Tongue (tissue), 2 donors: ENCODE results near the gene GALNTL6. TPM values are rescaled to one million over a fixed set of nuclear protein-coding genes. Genes with fewer than 3 reads are reported as not detected.
A peak's percentile ranks its signal among the peaks of the same experiment; 100 is the strongest.
"Not testable (repeated sequence)": the region's sequence is repeated elsewhere in the genome, so short reads cannot be mapped to it uniquely, and the experiment has no call there.

ENCODE experiments used
- DNase-seq: peaks from one replicate; pipeline ENCODE4 v3.0.0-alpha.2; 2015
- total RNA-seq: library from RNA; depleted of rRNA; stranded (reverse); fragments of >200 nt; gene quantifications from one replicate; pipeline ENCODE4 v1.2.3, GENCODE V29; 2014

Gene GALNTL6
- total RNA-seq, 1 donor from 2014 or later = 0.62 TPM

DNA sequence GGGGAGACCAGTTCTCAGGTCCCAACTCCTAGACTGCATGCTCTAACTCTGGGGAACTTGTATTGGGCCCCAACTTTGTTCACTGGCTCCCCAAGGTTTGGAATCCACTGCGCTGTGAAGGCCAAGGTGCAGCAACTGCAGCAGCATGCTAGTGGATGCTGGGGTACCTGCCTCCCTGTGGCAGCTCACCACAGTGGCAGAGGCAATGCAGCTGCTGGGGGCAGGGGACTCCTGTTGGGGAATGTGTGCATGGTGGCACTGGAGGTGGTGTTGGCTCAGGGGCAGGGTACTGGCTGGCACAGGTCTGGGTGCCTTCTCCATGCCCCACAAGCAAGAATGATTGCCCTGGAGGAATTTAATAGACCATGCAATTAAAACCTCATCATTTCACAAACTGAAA, 862.0 kb downstream of the GALNTL6 start:
- DNase-seq = no peak

DNA sequence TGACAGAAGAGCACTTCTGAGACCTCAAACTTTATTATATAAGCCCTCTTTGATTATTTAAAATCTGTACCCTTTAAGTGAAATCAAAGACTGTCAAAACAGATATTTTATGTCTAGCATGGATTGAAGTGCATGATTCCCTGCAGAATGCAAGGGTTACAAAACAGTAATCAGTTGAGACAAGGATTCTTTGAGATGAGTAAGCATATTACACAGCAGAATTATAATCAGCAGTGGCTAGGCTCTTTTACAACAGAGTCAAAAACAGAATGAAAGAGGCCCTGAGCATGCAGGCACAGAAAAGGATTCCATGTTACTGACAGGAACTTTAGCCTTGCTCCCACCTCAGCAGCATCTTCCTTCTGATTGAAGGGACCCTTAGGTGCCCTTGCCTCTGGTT, 867.5 kb downstream of the GALNTL6 start:
- DNase-seq = no peak

DNA sequence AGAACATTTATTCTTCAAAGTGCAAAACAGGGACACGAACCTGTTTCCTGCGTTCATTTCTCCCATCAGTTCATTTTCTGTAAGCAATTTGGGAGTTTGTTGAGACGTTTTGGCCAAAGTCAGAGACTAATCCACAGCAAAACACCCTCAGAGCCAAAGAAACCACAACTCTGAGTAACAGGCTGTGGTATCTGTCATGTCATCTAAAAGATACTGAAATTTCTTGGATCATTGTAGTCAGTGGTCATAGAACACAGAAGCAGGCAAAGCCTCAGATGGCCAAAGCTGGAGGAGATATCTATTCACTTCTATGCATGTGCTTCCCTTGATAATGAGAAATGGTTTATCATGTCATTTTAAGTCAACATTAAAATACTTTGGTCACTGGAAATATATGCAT, 869.8 kb downstream of the GALNTL6 start:
- DNase-seq = no peak

DNA sequence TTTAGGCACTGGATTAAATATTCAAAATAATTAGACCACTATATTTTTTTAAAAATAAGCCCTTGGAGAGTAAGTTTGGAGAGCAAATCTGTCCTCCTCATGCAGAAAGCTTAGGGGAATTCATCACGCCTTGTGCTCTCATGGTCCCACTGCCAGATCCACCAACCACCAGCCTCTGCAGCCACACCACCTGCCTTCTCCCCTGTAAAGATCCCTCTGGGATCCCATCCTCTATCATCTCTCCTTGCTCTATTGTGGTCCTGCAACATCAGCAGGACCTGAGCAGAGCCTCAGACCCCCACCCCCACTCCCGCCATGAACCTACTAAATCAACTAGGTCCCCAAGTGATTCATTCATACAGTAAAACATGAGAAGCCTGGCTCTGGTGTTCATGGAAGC, 872.8 kb downstream of the GALNTL6 start:
- no peak for DNase-seq

DNA sequence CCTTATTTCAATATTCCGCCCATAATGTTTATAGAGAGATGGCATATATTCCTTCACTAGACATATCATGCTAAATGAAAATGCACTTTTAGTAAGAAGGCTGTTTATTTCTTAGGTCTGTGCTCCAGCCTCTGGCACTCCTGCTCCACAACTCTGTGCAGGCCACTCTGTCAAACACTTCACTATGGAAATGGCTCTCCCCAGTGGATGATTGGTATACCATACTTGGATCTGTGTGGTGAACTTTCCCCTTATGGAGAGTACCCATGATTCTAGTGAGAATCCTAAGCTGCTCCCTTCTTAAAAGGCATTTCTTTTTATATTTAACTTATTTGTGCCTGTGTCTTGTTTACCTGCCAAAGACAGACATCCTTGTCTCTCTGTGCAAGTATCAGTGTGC, 875.3 kb downstream of the GALNTL6 start:
- DNase-seq = no peak

DNA sequence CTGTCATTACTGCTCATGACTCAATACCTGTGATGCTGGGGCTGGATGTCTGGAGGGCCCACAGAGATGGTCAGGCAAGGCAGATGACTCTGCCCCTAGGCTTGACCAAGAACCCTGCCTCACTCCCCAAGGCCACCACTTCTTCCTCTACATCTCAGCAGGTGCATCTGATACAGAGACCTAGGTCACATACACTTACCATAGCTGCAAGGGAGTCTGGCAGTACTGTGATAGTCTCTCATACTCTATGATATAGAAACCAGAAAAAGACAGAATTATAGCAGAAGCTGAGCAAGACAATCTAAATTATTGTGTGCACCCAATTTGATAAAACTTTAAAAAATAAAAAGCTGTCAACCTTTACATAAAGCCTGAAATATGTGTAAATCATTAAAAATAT, 878.3 kb downstream of the GALNTL6 start:
- no peak for DNase-seq

DNA sequence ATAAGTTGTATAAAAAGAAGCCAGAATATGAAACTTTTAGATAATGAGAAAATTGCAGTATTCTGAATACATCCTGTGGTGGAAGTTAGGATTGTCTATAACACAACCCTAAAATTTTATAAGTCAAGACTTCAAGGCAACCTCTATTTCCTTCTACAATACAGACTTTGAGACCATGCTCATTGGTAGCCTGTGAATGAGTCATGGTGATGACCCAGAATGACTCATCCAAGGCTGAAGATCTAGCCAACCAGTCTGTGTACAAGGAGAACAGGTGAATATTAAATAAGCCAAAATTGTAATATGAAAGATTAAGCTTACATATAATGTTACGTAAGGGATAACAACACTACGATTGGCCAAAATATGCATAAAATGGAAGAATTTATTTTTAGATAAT, 879.5 kb downstream of the GALNTL6 start:
- DNase-seq = no peak

DNA sequence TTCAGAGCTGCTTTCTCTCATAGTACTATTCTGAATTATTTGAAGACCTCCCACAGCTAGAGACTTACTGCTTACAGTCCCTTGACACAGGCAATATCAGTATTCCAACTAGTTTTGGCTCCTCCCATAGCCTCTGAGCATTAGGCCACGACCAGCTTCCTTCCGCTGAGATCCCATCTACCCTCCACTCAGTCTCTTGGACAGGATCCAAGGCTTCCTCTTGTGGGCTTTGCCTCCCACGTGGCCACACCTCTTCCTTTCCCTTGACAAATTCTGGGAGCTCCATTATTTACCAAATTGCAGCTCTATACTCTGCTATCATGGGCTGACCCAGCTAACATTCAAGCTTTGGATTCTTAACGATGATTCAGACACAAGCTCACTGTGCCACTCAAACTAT, 885.1 kb downstream of the GALNTL6 start:
- DNase-seq = no peak

DNA sequence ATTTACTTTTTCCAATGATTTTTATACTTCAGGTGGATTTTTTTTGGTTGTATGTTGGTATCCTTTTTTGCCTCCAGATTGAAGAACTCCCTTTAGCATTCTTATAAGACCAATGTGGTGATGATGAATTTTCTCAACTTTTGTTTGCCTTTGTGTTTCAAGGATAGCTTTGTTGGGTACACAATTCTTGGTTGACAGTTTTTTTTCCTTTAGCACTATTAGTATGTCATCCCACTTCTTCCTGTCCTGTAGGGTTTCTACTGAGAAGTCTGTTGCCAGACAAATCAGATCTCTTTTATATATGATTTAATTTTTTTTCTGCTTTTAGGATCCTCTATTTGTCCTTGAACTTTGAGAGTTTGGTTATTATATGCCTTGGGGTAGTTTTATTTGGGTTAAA, 892.4 kb downstream of the GALNTL6 start:
- no peak for DNase-seq

DNA sequence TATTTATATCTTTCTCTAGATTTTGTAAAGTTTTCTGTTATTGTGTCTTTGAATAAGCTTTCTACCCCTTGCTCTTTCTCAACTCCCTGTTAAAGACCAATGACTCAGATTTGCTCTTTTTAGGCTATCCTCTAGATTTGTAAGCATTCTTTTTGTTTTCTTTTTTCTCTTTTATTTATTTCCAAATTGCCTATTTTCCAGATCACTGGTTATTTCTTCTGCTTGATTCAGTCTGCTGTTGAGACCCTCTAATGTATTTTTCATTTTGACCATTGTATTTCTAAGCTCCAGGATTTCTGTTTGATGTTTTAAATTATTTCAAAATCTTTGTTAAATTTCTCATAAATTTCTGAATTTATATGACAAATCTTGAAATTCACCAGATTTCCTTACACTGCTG, 892.8 kb downstream of the GALNTL6 start:
- no peak for DNase-seq

DNA sequence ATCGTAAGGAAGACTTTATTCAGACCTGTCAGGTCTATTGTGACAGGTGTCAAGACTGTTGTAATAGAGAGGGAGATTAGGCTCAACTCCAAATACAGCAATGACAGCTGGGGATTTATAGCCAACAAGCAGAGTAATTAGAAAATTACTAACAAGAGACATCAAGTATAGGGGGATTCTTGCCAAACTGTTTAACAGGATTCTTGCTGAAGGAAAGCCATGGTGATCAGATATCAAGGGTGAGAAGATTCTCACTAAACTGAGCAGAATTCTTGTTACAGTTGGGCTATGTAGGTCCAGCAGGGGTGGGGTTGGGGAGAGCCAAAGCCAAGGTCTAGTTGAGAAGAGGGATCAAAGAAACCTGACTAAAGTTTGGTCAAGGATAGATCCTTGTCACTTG, 894.4 kb downstream of the GALNTL6 start:
- peak; percentile 24 for DNase-seq

DNA sequence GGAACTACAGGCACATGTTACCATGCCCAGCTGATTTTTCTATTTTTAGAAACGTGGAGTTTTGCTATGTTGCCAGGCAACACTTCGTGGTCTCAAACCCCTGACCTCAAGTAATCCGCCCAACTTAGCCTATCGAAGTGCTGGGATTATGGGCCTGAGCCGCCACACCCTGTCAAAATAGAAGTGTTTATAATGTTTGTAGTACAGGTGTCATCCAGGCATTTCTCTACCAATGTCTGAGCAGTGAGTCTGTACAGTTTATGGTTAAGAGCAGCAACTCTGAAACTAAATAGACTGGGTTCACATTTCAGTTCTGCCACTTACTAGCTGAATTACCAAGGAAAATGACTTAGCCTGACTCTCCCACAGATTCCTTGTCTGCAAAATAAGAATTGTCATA, 895.0 kb downstream of the GALNTL6 start:
- DNase-seq = peak; percentile 4

DNA sequence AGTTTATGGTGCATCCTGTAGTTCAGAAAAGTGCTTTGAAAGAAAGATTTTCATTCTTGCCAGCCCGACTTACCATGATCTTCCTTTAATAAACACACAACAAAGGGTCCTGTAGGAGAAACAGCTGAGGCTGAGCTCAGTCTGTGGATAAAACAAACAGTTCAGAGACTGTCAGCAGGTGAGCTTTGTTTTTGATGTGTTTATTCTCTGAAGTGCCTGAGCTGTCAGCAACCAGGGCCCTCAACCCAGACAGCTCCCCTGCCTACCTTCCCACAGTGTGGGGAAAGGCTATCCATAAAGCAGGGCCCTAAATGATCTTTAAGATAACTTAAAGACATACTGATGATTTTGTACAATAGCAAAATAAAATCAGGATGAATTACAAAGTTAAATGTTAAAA, 896.2 kb downstream of the GALNTL6 start:
- DNase-seq = no peak

DNA sequence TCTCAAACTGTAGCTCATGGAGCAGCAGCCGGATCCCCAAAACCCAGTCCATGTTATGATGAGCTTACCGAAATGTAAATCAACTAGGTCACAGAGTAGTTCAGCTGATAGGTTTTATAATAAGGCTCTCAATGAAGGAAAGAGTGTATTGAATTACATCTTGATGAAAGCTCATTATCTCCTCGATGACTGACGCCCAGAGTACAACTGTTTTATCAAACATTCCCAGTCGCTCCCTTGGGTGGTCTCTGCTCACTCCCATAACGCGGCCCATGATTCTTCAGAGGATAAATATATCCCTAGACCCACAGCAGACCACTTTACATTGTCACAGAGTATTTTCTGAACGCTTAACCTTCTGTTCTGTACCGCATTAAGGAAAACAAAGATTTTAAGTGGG, 903.1 kb downstream of the GALNTL6 start:
- DNase-seq = peak; percentile 28

DNA sequence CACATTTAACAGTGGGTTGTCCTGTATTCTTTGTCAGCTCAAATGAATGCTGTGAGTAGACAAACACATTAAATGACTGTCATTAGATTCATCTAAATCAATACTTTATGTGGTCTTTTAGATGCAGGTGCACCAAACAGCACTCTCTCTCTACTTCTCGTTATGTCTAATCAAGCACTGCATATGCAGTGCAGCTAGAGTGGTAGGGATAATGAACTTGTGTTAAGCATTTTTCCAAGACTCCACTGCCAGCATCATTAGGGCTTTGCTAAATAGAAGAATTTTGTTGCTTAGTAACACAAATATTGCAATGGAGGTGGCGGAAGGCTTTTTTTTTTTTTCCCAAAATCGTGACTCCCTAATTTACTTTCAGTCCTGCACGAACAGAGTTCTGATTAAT, 908.5 kb downstream of the GALNTL6 start:
- DNase-seq = no peak

DNA sequence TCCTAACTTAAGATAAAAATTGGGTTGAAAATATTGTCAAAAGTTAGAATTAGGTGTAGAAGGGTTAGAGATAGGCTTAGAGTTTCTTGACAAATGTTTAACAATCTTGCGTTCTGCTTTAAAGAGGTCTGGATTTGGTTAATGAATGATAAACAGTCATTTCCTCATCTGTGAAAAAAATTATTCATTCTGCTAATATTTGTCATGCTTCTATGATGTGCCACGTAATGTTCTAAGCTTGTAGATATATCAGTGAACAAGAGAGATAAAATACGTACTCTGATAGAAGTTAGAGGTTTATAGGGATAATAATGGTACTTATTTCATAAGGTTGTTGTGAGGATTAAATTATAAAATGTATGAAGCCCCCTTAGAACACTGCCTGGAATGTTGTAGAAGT, 912.4 kb downstream of the GALNTL6 start:
- DNase-seq = no peak

DNA sequence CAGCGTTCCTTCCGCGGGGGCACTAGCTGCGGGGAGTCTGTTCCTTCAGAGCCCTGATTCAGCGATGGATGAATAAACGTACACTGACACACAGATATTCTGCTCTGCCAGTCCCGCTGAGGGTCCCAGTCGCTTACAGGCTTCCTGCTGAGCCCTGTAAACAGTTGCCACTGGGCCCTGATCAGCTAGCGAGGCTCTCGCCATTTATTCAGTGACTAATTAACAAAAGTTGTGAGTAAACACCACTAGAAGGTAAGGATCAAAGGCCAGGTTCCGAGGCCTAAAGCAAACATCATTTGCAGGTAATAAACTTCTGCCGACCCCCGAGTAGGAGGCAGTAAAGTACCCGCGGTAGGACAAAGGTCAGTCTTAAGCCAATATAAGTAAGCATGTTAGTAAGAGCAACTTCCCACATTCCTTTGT, 912.8 kb downstream of the GALNTL6 start:
- DNase-seq = no peak

DNA sequence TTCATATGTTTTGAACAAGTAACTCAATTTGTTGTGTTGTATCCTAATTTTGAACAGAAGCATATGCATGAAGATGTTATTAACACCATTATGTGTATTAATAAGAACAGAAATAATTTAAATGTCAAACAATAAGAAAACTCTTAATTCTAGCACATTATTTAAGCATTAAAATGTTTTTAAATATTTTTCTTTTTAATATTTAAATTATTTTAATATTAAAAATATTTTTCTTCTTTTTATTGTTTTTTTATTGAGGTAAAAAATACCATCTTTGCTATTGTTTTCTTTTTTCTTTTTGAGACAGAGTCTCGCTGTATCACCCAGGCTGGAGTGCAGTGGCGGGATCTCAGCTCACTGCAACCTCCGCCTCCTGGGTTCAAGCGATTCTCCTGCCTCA, 914.4 kb downstream of the GALNTL6 start:
- no peak for DNase-seq

DNA sequence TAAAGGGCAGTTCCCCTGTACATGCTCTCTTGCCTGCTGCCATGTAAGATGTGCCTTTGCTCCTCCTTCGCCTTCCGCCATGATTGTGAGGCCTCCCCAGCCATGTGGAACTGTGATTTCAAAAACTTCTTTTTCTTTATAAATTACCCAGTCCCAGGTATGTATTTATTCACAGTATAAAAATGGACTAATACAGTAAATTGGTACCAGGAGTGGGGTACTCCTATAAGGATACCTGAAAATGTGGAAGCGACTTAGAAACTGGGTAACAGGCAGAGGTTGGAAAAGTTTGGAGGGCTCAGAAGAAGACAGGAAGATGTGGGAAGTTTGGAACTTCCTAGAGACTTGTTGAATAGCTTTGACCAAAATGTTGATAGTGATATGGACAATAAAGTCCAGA, 920.4 kb downstream of the GALNTL6 start:
- DNase-seq = not testable (repeated sequence)

DNA sequence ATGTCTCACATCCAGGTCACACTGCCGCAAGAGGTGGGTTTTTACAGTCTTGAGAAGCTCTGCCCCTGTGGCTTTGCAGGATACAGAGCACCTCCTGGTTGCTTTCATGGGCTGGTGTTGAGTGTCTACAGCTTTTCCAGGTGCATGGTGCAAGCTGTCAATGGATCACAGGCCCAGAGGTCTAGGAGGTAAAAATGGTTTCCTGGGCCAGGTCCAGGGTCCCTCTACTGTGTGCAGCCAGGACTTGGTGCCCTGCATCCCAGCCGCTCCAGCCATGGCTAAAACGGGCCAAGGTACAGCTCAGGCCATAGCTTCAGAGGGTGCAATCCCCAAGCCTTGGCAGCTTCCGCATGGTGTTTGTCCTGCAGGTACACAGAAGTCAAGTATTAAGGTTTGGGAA, 921.4 kb downstream of the GALNTL6 start:
- DNase-seq = no peak

DNA sequence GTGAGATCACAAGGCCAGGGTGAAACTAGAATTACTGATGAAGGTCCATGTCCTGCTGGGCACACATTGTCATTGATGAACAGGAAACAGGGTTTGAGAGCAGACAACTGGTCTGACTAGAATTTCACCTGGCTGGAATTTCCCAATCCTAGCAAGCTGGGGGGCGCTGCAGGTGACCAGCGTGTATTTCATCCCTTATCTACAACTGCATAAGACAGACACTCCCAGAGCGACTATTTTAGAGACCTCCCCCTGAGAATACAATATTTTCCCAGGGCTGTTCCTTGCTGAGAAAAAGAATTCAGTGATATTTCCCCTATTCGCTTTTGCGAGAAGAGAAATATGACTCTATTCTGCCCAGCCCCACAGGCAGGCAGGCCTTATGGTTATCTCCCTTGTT, 922.8 kb downstream of the GALNTL6 start:
- no peak for DNase-seq

DNA sequence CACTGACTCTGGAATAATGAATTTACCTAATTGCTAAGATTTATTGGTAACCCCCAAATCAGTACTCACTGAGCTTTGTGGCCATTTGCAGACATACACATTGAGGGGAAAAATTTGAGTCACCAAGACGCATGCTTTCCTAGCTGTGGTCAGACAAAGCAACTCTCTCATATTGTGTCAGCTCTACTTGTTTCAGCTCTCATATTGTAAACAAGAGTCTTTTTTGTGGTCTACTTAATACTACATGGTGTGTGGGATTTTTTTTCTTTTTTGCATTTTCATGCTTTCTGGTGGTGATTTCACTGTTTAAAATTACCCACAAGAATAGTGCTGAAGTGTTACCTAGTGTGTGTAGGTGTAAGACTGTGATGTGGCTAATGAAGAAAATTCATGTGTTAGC, 927.2 kb downstream of the GALNTL6 start:
- DNase-seq = no peak

DNA sequence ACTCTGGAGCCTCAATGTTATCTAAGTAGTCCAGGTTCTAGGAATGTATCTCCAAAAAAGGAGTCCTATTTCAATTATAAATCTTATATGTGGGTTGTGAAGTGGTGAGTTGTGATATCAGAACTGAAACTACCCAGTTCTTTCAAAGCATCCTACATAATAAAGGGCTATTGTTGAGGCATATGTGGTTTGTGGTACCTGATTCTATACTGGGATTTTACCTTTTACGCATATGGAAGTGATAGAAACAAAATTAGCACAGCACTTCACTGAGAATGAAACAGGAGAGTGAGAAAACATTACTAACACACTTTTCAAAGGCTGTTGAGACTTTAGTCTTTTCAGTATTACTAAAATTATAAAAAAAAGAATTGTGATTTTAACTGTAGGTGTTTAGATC, 937.7 kb downstream of the GALNTL6 start:
- DNase-seq = no peak

DNA sequence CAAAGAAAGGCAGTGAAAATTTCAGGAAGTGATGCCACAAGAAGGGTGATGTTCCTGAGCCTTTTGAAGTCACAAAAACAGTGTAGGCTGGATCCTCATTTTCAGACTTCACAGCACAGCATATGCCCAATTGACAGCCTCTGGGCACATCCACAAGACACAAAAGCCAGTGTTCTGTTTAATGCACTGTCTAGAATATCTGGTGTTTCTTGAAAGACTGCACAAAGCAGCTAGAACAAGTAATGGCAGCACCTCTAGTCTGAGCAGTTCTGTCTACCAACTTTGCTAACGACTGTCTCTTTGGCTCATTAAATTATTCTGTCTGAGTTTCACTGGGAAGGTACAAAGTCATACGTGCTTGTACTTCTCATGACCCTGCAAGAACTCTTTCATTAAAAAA, 938.3 kb downstream of the GALNTL6 start:
- DNase-seq = no peak

DNA sequence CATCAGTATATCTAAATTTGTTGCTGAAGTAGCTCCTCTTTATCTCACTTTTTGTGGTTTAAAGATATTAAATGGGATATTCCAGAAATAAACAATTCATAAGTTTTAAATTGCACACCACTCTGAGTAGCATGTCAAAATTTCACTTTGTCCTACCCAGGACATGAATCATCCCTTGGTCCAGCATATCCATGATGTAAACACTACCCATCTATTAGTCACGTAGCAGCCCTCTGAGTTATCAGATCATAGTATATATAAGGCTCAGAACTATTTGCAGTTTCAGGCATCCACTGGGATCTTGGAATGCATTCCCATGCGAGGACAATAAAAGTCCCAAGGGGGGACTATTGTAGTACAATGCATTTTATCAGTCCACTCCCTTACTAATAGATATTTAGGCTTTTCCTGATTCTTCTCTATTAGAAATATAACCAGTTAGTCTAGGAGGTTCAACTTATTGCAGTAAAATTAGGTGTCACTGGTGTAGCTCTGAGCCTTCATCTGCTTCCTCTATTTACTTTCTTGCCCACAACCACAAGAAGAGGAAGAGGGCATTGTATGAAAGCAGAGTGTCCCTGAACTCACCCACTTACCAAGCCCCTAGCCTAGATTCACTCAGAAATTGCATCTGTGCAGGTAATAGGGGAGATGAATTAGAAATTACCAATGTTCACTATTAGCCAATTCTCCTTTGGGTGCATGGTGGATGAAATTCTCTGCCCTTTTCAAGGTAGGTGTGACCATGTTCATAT, 945.6 kb downstream of the GALNTL6 start:
- no peak for DNase-seq
